Measurements from ENCODE around the gene PLCB4. TPM values are rescaled to one million over a fixed set of nuclear protein-coding genes. Genes with fewer than 3 reads are reported as not detected.

Gene PLCB4
- total RNA-seq, 1 experiment from 2014 or later = 10.1 TPM

DNA sequence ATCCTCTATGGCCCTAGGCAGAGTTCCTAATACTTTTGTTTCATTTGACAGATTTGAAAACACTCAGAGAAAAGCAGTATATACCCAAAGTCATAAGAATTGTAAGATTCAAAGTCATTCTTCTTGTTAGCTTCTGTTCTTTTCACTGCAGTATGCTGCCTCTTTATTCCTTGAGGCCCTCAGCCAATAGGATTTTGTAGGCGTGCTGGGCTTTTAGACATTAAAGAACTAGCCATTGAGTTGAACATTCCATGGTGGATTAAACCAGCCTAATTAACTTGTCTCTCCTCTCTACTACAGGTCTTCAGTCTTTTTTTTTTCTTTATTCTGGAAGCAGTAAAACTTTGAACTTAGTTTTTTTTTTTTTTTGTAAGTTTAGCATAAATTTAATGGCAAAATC lies 186.3 kb downstream of the PLCB4 start:
- Histone ChIP-seq H3K27ac (ENCODE audit: insufficient read length, low read depth, low read length) (no peak overlapping the region), H3K14ac (ENCODE audit: insufficient read depth, low read length) (no peak overlapping the region), H3K23me2 (ENCODE audit: insufficient read length, low read depth, low read length, poor library complexity, severe bottlenecking) (no peaks in the 10 kb centered on the region), H3K79me1 (ENCODE audit: insufficient read depth, low read depth, low read length, poor library complexity, severe bottlenecking) (no peaks in the 10 kb centered on the region), H2BK20ac (ENCODE audit: low read depth, low read length, poor library complexity, severe bottlenecking) (no peak overlapping the region), H3K18ac (ENCODE audit: insufficient read length, low read depth, low read length) (no peak overlapping the region), H3K23ac (ENCODE audit: insufficient read length, low read depth, low read length) (no peak overlapping the region), H2BK12ac (ENCODE audit: insufficient read length, low read depth, low read length) (no peak overlapping the region), H3K79me2 (ENCODE audit: insufficient read depth, low read length) (no peaks in the 10 kb centered on the region), H4K91ac (ENCODE audit: insufficient read length, low read depth, low read length) (no peak overlapping the region), H3T11ph (ENCODE audit: low read length) (no peak overlapping the region), H3K56ac (ENCODE audit: insufficient read length, low read depth, low read length) (no peak overlapping the region), H3K4ac (ENCODE audit: low read depth, low read length) (no peak overlapping the region), H4K8ac (replicated peaks; ENCODE audit: insufficient read length, low read depth, low read length) (no peak overlapping the region), H3K4me2 (ENCODE audit: insufficient read depth, insufficient read length, low read length) (no peak overlapping the region), H3K9ac (ENCODE audit: extremely low read depth, insufficient read length, low read length) (no peak overlapping the region), H3K9me3 (ENCODE audit: control insufficient read depth, low read depth, low read length) (no peaks in the 10 kb centered on the region), H3K27me3 (ENCODE audit: insufficient read depth, low read length) (no peaks in the 10 kb centered on the region), H2BK5ac (ENCODE audit: insufficient read length, low read length) (no peak overlapping the region), H3K4me1 (ENCODE audit: insufficient read depth, low read length) (no peaks in the 10 kb centered on the region), H2AFZ (ENCODE audit: low read length) (no peak overlapping the region), H2BK15ac (ENCODE audit: low read depth, low read length) (no peak overlapping the region), H4K5ac (ENCODE audit: insufficient read length, low read depth, low read length) (no peak overlapping the region), H4K20me1 (ENCODE audit: control insufficient read depth, insufficient read depth, insufficient read length) (no peaks in the 10 kb centered on the region), H2AK5ac (ENCODE audit: insufficient read length, low read length) (no peak overlapping the region), H2BK120ac (ENCODE audit: low read depth, low read length, poor library complexity, severe bottlenecking) (no peak overlapping the region)
- Mint-ChIP-seq H3K27me3 (ENCODE audit: low read depth) (no peaks in the 10 kb centered on the region), H3K4me1 (peaks cover 5% of the 10 kb centered on the region in 2 experiments), H3K9me3 (no peaks in the 10 kb centered on the region), H3K36me3 (ENCODE audit: insufficient read depth in 1 of 3, low read depth in 3 of 3) (no peaks in the 10 kb centered on the region), H3K4me3 (no peak overlapping the region), H3K27ac (no peak overlapping the region)
- TF ChIP-seq, protein P1, sequence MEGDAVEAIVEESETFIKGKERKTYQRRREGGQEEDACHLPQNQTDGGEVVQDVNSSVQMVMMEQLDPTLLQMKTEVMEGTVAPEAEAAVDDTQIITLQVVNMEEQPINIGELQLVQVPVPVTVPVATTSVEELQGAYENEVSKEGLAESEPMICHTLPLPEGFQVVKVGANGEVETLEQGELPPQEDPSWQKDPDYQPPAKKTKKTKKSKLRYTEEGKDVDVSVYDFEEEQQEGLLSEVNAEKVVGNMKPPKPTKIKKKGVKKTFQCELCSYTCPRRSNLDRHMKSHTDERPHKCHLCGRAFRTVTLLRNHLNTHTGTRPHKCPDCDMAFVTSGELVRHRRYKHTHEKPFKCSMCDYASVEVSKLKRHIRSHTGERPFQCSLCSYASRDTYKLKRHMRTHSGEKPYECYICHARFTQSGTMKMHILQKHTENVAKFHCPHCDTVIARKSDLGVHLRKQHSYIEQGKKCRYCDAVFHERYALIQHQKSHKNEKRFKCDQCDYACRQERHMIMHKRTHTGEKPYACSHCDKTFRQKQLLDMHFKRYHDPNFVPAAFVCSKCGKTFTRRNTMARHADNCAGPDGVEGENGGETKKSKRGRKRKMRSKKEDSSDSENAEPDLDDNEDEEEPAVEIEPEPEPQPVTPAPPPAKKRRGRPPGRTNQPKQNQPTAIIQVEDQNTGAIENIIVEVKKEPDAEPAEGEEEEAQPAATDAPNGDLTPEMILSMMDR (conservative IDR thresholded peaks at IDR 0.05) = no peak
- DNase-seq = no peak
- WGBS (ENCODE audit: extremely low coverage, insufficient read length, low lambda C conversion rate) = no CpG with 5 or more reads among the region's 1 CpG
